Measurements from ENCODE around the gene ZNF835. TPM values are rescaled to one million over a fixed set of nuclear protein-coding genes. Genes with fewer than 3 reads are reported as not detected.
A peak's percentile ranks its signal among the peaks of the same experiment; 100 is the strongest.

ZNF835 gene
- total RNA-seq, 6 experiments from 2014 or later = 0.15 to 1.3 (median 0.53) TPM

GRCh38 chr19:56663931-56664500, 7.5 kb downstream of the ZNF835 start:
- no peaks in the 10 kb centered on the region for H3K9me3 ChIP-seq
- no peak for TF ChIP-seq CTCF (IDR thresholded peaks at IDR 0.05)
- TF ChIP-seq POLR2A (IDR thresholded peaks at IDR 0.05) = no peak
- no peaks in the 10 kb centered on the region for H3K4me1 ChIP-seq
- WGBS (ENCODE audit: insufficient coverage, low coverage, low lambda C conversion rate, missing lambda C conversion rate) = 83% methylated on average over 8 of the region's 60 CpGs
- no peak for DNase-seq
- no peak overlapping the region for H3K27ac ChIP-seq
- H3K27me3 ChIP-seq = no peaks in the 10 kb centered on the region
- no peak for ATAC-seq
- no peak overlapping the region for H3K4me3 ChIP-seq
- intact Hi-C loops (cut with DNase I) = no loop called here
- H3K36me3 ChIP-seq = no peaks in the 10 kb centered on the region

GRCh38 chr19:56661248-56661647, 10.3 kb downstream of the ZNF835 start:
- TF ChIP-seq POLR2A (IDR thresholded peaks at IDR 0.05) (no peak), CTCF (IDR thresholded peaks at IDR 0.05) (no peak)
- 75% methylated on average over 2 of the region's 3 CpGs for WGBS (ENCODE audit: insufficient coverage, low coverage, low lambda C conversion rate, missing lambda C conversion rate)
- Histone ChIP-seq H3K9me3 (no peaks in the 10 kb centered on the region), H3K36me3 (no peaks in the 10 kb centered on the region), H3K27ac (no peak overlapping the region), H3K4me3 (no peak overlapping the region), H3K27me3 (no peaks in the 10 kb centered on the region), H3K4me1 (no peaks in the 10 kb centered on the region)
- intact Hi-C loops (cut with DNase I) = no loop called here
- DNase-seq (no peak), ATAC-seq (no peak)

- TF ChIP-seq POLR2A (IDR thresholded peaks at IDR 0.05) (no peak), CTCF (IDR thresholded peaks at IDR 0.05) (peak in 3 of 4 donors; percentile 4 to 33 (median 21))
- no peaks in the 10 kb centered on the region for H3K36me3 ChIP-seq
- no peaks in the 10 kb centered on the region for H3K4me1 ChIP-seq
- 17% methylated on average over 13 of the region's 32 CpGs for WGBS (ENCODE audit: insufficient coverage, low coverage, low lambda C conversion rate, missing lambda C conversion rate)
- H3K4me3 ChIP-seq = no peak overlapping the region
- H3K9me3 ChIP-seq = no peaks in the 10 kb centered on the region
- no peak overlapping the region for H3K27ac ChIP-seq
- DNase-seq (no peak), ATAC-seq (peak in 1 of 4 donors; percentile 31)
- no peaks in the 10 kb centered on the region for H3K27me3 ChIP-seq
- intact Hi-C loops (cut with DNase I) = no loop called here
Measured at GRCh38 chr19:56660381-56661107, 11.0 kb downstream of the ZNF835 start.

- DNase-seq (no peak), ATAC-seq (no peak)
- TF ChIP-seq CTCF (IDR thresholded peaks at IDR 0.05) (no peak), POLR2A (IDR thresholded peaks at IDR 0.05) (no peak)
- Histone ChIP-seq H3K9me3 (no peaks in the 10 kb centered on the region), H3K4me1 (no peaks in the 10 kb centered on the region), H3K27ac (no peak overlapping the region), H3K4me3 (no peak overlapping the region), H3K36me3 (no peaks in the 10 kb centered on the region), H3K27me3 (no peaks in the 10 kb centered on the region)
- intact Hi-C loops (cut with DNase I) = no loop called here
- WGBS (ENCODE audit: insufficient coverage, low coverage, low lambda C conversion rate, missing lambda C conversion rate) = 55% methylated on average over 3 of the region's 3 CpGs
Measured at GRCh38 chr19:56654151-56654550, 17.4 kb downstream of the ZNF835 start.

Data from right lobe of liver (tissue), 6 donors.